ENCODE measurements around the gene GPD1.

The GPD1 gene

GRCh38 chr12:50070314-50071060 lies 33.3 kb upstream of the GPD1 start:
- Histone ChIP-seq H3K4me2 (ENCODE audit: low read depth, low read length, poor library complexity, severe bottlenecking) (peak overlapping the region; percentile 41), H3K4me3 (ENCODE audit: low read length, poor library complexity, severe bottlenecking) (peak overlapping the region; percentile 32), H3K9me2 (replicated peaks; ENCODE audit: low read depth, low read length) (no peaks in the 10 kb centered on the region), H3K79me2 (ENCODE audit: insufficient read depth, low read length) (no peaks in the 10 kb centered on the region), H3K4me1 (ENCODE audit: insufficient read depth, low read length, poor library complexity, severe bottlenecking) (peaks cover 21% of the 10 kb centered on the region), H4K20me1 (ENCODE audit: insufficient read depth, low read length, poor library complexity, severe bottlenecking) (no peaks in the 10 kb centered on the region), H3K9me3 (ENCODE audit: insufficient read depth, low read depth, low read length) (no peaks in the 10 kb centered on the region), H3K36me3 (ENCODE audit: insufficient read depth, low read length) (no peaks in the 10 kb centered on the region), H3F3A (ENCODE audit: low read depth) (no peaks in the 10 kb centered on the region), H2AFZ (ENCODE audit: low read length) (peak overlapping the region; percentile 57), H3K27me3 (ENCODE audit: insufficient read depth, low read length, poor library complexity, severe bottlenecking) (no peaks in the 10 kb centered on the region), H3K9ac (ENCODE audit: low read depth, low read length, poor library complexity, severe bottlenecking) (peak overlapping the region; percentile 9)
- TF ChIP-seq CTCF (conservative IDR thresholded peaks at IDR 0.05; ENCODE audit: low read length) (peak; percentile 96), EZH2phosphoT487 (IDR thresholded peaks at IDR 0.05; ENCODE audit: borderline replicate concordance) (no peak)

GRCh38 chr12:50072198-50072907 lies 31.5 kb upstream of the GPD1 start:
- H3K4me1 ChIP-seq (ENCODE audit: insufficient read depth, low read length, poor library complexity, severe bottlenecking) = peaks cover 5% of the 10 kb centered on the region
- H3F3A ChIP-seq (ENCODE audit: low read depth) = no peaks in the 10 kb centered on the region
- no peaks in the 10 kb centered on the region for H3K9me3 ChIP-seq (ENCODE audit: insufficient read depth, low read depth, low read length)
- no peaks in the 10 kb centered on the region for H3K36me3 ChIP-seq (ENCODE audit: insufficient read depth, low read length)
- no peak overlapping the region for H3K4me3 ChIP-seq (ENCODE audit: low read length, poor library complexity, severe bottlenecking)
- no peak overlapping the region for H2AFZ ChIP-seq (ENCODE audit: low read length)
- no peak overlapping the region for H3K4me2 ChIP-seq (ENCODE audit: low read depth, low read length, poor library complexity, severe bottlenecking)
- TF ChIP-seq EZH2phosphoT487 (IDR thresholded peaks at IDR 0.05; ENCODE audit: borderline replicate concordance) (no peak), CTCF (conservative IDR thresholded peaks at IDR 0.05; ENCODE audit: low read length) (no peak)
- no peaks in the 10 kb centered on the region for H3K79me2 ChIP-seq (ENCODE audit: insufficient read depth, low read length)
- no peaks in the 10 kb centered on the region for H3K27me3 ChIP-seq (ENCODE audit: insufficient read depth, low read length, poor library complexity, severe bottlenecking)
- H4K20me1 ChIP-seq (ENCODE audit: insufficient read depth, low read length, poor library complexity, severe bottlenecking) = no peaks in the 10 kb centered on the region
- no peak overlapping the region for H3K9ac ChIP-seq (ENCODE audit: low read depth, low read length, poor library complexity, severe bottlenecking)
- H3K9me2 ChIP-seq (replicated peaks; ENCODE audit: low read depth, low read length) = no peaks in the 10 kb centered on the region

- no peaks in the 10 kb centered on the region for H3K9me3 ChIP-seq (ENCODE audit: insufficient read depth, low read depth, low read length)
- no peak overlapping the region for H2AFZ ChIP-seq (ENCODE audit: low read length)
- H3K9ac ChIP-seq (ENCODE audit: low read depth, low read length, poor library complexity, severe bottlenecking) = no peak overlapping the region
- no peaks in the 10 kb centered on the region for H3K36me3 ChIP-seq (ENCODE audit: insufficient read depth, low read length)
- TF ChIP-seq CTCF (conservative IDR thresholded peaks at IDR 0.05; ENCODE audit: low read length) (no peak), EZH2phosphoT487 (IDR thresholded peaks at IDR 0.05; ENCODE audit: borderline replicate concordance) (no peak)
- peaks cover 5% of the 10 kb centered on the region for H3K4me1 ChIP-seq (ENCODE audit: insufficient read depth, low read length, poor library complexity, severe bottlenecking)
- H3F3A ChIP-seq (ENCODE audit: low read depth) = no peaks in the 10 kb centered on the region
- no peak overlapping the region for H3K4me2 ChIP-seq (ENCODE audit: low read depth, low read length, poor library complexity, severe bottlenecking)
- no peaks in the 10 kb centered on the region for H3K79me2 ChIP-seq (ENCODE audit: insufficient read depth, low read length)
- no peak overlapping the region for H3K4me3 ChIP-seq (ENCODE audit: low read length, poor library complexity, severe bottlenecking)
- H3K27me3 ChIP-seq (ENCODE audit: insufficient read depth, low read length, poor library complexity, severe bottlenecking) = no peaks in the 10 kb centered on the region
- no peaks in the 10 kb centered on the region for H3K9me2 ChIP-seq (replicated peaks; ENCODE audit: low read depth, low read length)
- H4K20me1 ChIP-seq (ENCODE audit: insufficient read depth, low read length, poor library complexity, severe bottlenecking) = no peaks in the 10 kb centered on the region
Measured at GRCh38 chr12:50073206-50073605, 30.6 kb upstream of the GPD1 start.

Measured in Loucy (cell line).